GM19467 (cell line): ENCODE measurements around the gene SNX30.

ENCODE experiments used
- ATAC-seq: cut with Tn5 transposase; IDR thresholded peaks from one replicate; pipeline ENCODE4 v1.9.1; 2021; ENCODE audit warnings: mild to moderate bottlenecking, moderate library complexity; ENCODE audit not compliant: unreplicated experiment

Gene SNX30

GRCh38 chr9:112751056-112751795 is 666 bp downstream of the SNX30 start:
- peak; percentile 33 for ATAC-seq

DNA sequence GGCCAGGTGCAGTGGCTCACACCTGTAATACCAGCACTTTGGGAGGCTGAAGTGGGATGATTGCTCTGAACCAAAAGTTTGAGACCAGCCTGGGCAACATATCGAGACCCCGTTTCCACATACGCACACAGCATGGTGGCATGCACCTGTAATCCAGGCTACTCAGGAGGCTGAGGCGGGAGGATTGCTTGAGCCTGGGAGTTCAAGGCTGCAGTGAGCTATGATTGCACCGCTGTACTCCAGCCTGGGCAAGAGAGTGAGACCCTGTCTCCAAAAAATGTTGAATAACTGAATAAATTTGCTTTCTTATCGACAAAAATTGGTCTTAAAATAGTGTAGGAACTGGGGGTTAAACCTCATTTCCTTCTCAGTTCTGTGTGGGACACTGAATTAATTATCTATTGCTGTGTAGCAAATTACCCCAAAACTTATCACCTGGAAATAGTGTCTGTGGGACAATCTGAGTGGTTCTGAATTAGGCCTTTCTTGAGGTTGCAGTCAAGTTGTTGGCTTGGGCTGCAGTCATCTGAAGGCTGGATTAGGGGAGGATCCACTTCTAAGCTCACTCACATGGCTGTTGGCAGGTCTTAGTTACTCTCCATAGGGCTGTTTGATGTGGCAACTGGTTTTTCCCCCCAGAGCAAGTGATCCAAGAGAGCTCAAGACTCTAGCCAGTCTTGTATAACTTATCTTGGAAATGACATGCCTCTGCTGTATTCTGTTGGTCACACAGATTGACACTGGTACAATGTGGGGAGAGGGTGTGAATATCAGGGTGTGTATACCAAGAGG is 2.0 kb downstream of the SNX30 start:
- no peak for ATAC-seq

DNA sequence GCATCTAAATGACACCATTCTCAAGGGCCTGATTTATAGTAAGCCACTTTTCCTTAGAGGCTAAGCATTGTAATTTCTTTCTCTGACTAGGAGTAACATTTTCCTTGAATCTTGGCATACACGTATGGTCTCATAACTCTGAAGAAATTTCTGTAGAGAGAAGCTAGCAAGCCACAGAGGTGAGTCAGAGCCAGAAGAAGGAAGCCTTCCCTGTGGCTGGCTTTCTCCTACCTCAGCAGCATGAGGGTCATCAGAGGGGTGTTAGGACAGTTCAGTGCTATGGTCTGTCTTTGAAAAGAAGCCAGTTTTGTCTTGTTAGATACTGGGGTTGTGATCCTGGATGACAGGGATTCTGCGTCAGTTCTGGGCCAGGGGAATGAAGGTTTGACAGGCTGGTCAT is 3.2 kb downstream of the SNX30 start:
- ATAC-seq, result no peak

DNA sequence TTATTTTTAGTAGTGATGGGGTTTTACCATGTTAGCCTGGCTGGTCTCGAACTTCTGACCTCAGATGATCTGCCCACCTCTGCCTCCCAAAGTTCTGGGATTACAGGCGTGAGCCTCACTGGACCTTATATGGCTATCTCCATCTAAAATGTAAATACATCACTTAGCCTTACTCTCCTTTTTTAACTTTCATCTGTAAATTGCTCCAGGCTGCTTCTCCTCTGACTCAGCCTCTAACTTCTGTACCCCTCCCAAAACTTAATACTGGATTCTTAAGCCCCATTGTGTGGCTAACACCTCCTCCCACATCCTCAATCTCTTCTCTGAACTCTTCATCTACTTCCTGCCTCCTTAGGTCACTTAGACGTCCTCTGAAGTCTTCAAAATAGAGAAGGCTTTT is 4.0 kb downstream of the SNX30 start:
- ATAC-seq, result no peak

DNA sequence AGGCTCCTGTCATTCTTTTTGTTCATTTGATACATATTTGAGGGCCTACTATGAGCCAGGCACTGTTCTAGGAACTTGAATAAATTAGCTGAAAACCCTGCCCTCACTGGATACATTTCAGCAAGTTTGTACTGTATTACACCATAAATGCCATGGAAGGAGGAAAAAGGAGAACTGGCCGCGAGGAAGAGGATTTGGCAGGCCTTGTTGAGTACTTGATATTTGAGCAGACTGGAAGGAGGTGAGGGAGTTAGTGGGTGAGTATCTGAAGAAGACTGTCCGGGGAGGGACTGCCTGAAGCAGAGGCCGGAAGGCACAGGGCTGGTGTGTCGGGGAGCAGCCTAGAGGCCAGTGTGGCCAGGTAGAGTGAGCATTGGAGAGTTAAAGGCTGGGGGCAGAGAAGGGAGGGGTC is 4.5 kb downstream of the SNX30 start:
- ATAC-seq, result no peak

DNA sequence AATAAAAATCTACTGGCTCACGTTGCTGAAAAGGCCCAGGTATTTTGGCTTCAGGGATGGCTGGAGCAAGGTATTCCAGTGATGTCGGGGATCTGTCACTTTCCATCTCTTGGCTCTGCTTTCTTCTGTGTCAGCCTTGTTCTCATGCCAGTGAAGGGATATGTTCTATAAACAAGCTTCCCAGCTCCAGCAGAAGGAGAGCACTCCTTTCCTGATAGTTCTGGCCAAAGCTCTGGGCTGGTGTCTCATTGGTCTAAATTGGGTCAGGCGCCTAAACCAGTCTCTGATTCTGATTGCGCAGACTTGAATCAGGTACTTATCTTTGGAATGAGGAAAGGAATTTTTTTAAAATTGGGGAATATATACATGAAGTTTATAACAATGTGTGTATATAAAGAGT is 5.1 kb downstream of the SNX30 start:
- ATAC-seq, result no peak

DNA sequence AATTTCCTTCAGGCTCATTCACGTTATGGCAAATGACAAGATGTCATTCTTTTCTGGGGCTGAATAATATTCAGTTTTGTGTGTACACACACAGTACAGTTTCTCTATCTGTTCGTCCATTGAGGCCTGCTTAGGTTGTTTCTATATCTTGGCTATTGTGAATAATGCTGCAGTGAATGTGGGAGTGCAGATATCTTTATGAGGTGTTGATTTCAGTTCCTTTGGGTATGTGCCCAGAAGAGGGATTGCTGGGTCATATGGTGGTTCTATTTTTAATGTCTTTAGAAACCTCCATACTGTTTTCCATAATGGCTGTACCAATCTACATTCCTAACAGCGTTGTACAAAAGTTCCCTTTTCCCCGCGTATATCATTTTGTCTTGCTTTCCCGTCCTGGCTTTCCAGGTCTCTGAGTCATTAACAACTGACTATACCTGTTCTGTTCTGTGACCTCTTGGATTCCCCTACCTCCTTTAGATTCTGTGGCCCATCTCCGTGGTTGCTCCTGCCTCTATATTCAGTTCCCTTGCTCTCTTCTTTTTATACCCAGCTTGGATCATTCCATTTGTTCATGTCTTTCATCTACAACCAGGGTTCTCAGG is 6.8 kb downstream of the SNX30 start:
- no peak for ATAC-seq

DNA sequence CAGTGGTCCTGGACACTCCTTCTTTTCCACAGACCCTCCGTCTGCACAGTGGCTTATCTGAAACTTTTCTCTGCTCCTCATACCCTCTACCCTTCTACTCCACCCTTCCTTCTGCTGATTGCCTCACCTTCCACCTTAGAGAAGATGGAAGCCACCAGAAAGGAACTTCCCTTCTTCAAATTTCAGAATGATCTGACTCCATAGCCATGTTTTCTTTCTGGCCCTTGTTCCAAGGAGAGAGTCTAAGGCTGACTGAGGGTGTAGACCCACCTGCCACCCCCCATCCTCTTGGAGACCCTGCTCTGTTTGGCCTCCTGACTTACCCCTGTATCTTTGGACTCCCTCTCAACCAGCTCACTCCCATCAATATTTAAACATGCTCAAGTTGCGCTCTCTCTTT is 7.4 kb downstream of the SNX30 start:
- ATAC-seq, result no peak

DNA sequence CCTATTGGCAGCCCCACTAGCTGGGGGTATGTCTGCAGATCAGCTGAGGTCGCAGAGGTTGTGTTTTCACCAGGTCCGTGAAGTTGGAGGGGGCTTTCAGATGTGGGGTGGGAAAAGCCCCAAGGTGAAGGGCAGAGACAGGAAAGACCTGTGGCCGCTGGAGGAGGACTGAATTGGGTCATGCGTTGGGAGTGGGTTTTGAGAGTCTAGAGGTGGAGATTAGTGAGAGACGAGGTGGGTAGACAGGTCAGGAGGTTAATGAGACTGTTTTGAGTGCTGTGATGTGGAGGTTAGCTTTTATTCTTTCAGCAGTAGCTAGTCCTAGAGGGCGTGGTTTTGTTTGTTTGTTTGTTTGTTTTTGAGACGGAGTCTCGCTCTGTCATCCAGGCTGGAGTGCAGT is 10.3 kb downstream of the SNX30 start:
- no peak for ATAC-seq

- ATAC-seq, result no peak
Measured at GRCh38 chr9:112761912-112762655, 11.5 kb downstream of the SNX30 start.

GRCh38 chr9:112762726-112763518 is 12.4 kb downstream of the SNX30 start:
- ATAC-seq, result no peak

DNA sequence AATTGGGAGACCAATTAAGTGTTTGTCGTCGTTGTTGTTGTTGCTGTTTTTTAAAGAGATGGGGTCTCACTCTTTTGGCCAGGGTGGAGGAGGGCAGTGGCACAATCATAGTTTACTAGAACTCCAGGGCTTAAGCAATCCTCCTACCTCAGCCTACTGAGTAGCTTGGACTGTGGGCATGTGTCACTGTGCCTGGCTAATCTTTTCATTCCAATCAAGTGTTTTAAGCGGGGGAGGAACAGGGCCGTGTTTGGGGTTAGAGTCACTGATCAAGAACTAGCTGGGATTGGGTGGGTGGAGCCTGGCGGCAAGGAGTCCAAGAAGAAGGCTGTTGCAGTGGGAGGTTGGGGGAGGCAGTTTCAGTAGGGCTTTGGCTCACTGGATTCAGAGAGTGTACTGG is 13.8 kb downstream of the SNX30 start:
- ATAC-seq, result no peak

- ATAC-seq, result no peak
Measured at GRCh38 chr9:112764837-112765236, 14.3 kb downstream of the SNX30 start.

DNA sequence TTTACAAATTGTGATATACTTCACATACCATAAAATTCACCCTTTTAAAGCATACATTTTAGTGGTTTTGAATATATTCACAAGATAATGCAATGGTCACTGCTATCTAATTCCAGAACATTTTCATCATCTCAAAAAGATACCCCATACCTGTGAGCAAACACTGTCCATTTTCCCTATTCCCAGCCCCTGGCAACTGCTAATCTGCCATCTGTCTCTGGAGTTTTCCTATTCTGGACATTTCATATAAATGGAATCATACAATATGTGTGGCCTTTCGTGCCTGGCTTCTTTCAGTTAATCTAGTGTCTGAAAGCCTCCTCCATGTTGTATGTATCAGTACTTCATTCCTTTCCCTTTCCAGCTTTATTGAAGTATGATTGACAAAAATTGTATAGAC is 14.7 kb downstream of the SNX30 start:
- no peak for ATAC-seq

DNA sequence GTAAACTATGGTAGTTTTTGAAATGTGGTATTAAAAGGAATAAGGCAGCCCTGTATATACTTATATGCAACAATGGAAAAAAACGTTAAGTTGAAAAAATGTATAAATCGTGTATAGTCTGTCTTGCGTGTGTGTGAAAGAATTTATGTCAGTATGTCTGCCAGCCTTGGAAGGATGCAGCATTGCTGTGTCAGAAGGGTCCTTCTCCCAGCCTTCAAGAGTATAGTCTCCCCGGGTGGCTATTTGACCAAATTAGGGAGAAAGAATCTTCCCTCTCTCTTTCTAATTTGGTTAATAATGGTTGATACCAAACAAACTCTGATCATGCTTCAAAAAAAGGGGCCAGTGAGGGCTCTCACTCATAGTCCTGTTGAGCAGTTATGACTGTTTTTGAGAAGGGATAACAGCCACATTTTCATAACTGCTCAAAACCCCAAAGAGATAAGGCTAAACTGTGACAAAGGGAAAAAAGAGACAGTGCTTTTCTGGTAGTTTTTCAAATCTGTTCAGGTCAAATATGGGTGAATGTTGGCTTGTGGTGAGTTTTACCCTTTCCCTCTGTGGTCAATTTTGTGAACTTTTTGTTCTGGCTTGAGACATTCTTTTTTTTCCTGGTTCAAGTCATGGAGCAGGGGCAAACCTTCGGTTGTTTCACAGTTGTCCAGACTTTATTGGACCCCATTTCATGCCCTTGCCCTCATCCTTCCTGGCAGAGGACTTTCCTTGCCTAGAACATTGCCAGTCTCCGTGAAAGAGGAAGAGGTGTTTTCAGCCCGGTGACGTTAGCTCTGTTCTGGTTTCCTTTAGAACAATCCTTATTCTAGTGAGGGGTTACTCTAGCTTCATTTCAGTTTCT is 21.0 kb downstream of the SNX30 start:
- peak; percentile 42 for ATAC-seq

DNA sequence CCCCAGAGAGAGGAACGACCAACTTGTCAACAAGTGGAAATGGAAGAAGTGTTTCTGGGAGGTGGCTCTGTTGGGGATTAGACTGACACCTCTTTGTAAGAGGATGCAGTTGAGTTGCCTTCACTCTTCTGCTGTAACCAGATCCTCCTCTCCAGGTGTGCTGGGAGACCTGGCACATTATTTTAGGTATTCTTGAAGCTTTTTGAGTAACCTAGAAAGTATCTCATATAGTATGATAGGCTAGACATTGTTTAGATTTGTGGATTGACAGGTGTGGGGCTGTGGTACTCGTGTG is 21.6 kb downstream of the SNX30 start:
- ATAC-seq, result no peak

DNA sequence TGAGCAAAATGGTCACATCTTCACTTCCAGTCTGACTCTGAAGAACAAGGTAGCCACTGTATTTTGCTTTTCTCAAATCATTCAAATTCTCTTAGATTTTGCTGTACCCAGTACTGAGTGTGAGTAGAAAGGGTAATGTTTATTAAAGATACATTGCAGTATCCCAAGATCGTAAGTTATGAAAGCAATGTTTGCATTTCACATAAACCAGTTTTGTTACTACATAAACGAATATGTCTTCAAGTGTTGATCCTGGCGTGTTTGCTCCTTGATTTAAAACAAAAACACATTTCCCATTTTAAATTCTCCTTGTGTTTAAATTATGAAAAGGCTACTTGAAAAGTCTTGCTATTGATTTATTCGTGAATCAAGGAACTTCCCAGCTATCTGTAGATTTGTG is 22.0 kb downstream of the SNX30 start:
- ATAC-seq, result no peak

DNA sequence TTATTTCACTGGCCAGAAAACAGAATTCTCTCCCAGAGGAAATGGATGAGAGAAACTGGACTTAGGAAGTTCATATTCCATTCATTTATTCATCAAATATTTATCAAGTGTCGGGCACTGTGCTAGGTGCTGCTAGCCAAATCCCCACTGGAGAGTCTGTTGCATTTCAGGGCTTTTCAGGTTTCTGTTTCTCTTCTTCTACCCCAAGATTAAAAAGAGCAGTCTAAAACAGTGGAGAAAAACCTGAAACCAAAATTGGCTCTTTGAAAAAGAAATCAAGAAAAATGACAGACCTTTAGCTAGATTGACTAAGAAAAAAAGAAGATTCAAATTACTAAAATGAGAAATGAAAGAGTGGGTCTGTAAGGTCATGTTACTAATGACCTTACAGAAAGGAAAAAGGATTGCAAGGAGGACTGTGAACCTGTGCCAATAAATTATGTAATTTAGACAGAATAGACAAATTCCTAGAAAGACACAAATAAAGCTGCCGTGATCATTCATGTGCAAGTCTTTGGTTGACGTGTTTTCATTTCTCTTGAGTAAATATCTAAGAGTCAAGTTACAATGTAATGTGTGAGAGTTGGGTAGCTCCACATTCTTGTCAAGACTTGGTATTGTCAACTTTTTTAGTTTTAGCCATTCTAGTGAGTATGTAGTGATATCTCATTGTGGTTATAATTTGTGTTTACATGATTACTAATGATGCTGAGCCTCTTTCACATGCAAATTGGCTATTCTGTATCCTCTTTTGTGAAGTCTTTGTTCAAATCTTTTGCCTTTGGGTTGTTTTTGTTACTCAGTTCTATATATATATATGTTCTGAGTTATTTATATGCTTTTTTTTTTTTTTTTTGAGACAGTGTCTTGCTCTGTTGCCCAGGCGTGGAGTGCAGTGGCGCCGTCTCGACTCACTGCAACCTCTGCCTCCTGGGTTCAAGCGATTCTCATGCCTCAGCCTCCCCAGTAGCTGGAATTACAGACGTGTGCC is 23.7 kb downstream of the SNX30 start:
- no peak for ATAC-seq

GRCh38 chr9:112777914-112778313 is 27.4 kb downstream of the SNX30 start:
- no peak for ATAC-seq
